ENCODE results near the gene ZNF254. TPM values are rescaled to one million over a fixed set of nuclear protein-coding genes. Genes with fewer than 3 reads are reported as not detected.

Gene ZNF254
- total and polyA plus RNA-seq, 2 of the 4 experiments (the other 2 are of a cell fraction): 4.4 to 8.8 TPM

- in situ Hi-C loops (cut with MboI; ENCODE audit: low sequenced_read_pairs): no loop called here
Measured at GRCh38 chr19:24159707-24160106, 72.7 kb downstream of the ZNF254 start.

More at GRCh38 chr19:24159707-24160106, 72.7 kb downstream of the ZNF254 start:
- no peak overlapping the region for H2BK20ac ChIP-seq (ENCODE audit: low read depth, low read length)
- no peak overlapping the region for H3K56ac ChIP-seq (ENCODE audit: extremely low read depth, insufficient read depth, low read length)
- no peaks in the 10 kb centered on the region for H3K79me1 ChIP-seq (ENCODE audit: low read depth in 1 of 2, low read length in 2 of 2)
- H2AK9ac ChIP-seq (replicated peaks; ENCODE audit: low read depth, low read length, poor library complexity): no peak overlapping the region
- H3K36me3 ChIP-seq (ENCODE audit: control insufficient read depth, insufficient read depth, low read length): no peaks in the 10 kb centered on the region
- DNase-seq (peak; percentile 17), ATAC-seq (ENCODE audit: low read depth) (0 out of 2 replicates have a peak, but pooled peaks have one; percentile 42)
- no peak overlapping the region for H2AK5ac ChIP-seq (ENCODE audit: low read depth, low read length)
- no peak overlapping the region for H2AFZ ChIP-seq (replicated peaks; ENCODE audit: low read length, poor library complexity)
- H3K4me1 ChIP-seq (ENCODE audit: control insufficient read depth, insufficient read depth, low read length): no peaks in the 10 kb centered on the region
- no peak overlapping the region for H4K91ac ChIP-seq (ENCODE audit: insufficient read depth, low read depth, low read length)
- H2BK120ac ChIP-seq (ENCODE audit: low read depth, low read length): no peak overlapping the region
- no peak overlapping the region for H2BK5ac ChIP-seq (ENCODE audit: low read depth, low read length, poor library complexity, severe bottlenecking)
- dilution Hi-C loops (cut with HindIII; ENCODE audit: low sequenced_read_pairs, unreplicated experiment): no loop called here
- H3K4me3 ChIP-seq (ENCODE audit: insufficient read depth, low read depth, low read length): no peak overlapping the region
- H3K4ac ChIP-seq (ENCODE audit: low read depth, low read length): no peak overlapping the region
- no peaks in the 10 kb centered on the region for H3K27me3 ChIP-seq (ENCODE audit: control insufficient read depth, insufficient read depth, low read length)
- ChIA-PET CTCF (no interaction called here), POLR2A (ENCODE audit: unreplicated experiment) (no interaction called here)
- WGBS, 2 experiments (ENCODE audit: extremely low coverage in 2 of 2, insufficient read length in 1 of 2): no CpG with 5 or more reads among the region's 2 CpGs
- peaks cover 4% of the 10 kb centered on the region for H3K9me3 ChIP-seq (ENCODE audit: control insufficient read depth, insufficient read depth, low read length)
- H4K20me1 ChIP-seq (ENCODE audit: insufficient read depth, low read length): no peaks in the 10 kb centered on the region
- H4K5ac ChIP-seq (ENCODE audit: low read depth, low read length): no peak overlapping the region
- H3K14ac ChIP-seq (replicated peaks; ENCODE audit: low read depth, low read length): no peak overlapping the region
- TF ChIP-seq RFX5 (IDR thresholded peaks at IDR 0.05; ENCODE audit: low read depth, low read length) (no peak), FOS (IDR thresholded peaks at IDR 0.05; ENCODE audit: low read depth, low read length) (no peak), CEBPB (IDR thresholded peaks at IDR 0.05; ENCODE audit: low read depth, low read length) (no peak), CTCF (conservative IDR thresholded peaks at IDR 0.05; ENCODE audit: low read depth, low read length) (peak; percentile 38; the same call in 1 of the 2 replicates), USF2 (IDR thresholded peaks at IDR 0.05; ENCODE audit: low read depth, low read length) (no peak), RAD21 (IDR thresholded peaks at IDR 0.05; ENCODE audit: low read length) (peak; percentile 47), NFE2L2 (IDR thresholded peaks at IDR 0.05; ENCODE audit: low read depth, low read length) (no peak), MXI1 (IDR thresholded peaks at IDR 0.05; ENCODE audit: borderline replicate concordance, low read depth, low read length) (no peak)
- TF ChIP-seq, protein P1, sequence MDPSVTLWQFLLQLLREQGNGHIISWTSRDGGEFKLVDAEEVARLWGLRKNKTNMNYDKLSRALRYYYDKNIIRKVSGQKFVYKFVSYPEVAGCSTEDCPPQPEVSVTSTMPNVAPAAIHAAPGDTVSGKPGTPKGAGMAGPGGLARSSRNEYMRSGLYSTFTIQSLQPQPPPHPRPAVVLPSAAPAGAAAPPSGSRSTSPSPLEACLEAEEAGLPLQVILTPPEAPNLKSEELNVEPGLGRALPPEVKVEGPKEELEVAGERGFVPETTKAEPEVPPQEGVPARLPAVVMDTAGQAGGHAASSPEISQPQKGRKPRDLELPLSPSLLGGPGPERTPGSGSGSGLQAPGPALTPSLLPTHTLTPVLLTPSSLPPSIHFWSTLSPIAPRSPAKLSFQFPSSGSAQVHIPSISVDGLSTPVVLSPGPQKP (IDR thresholded peaks at IDR 0.05; ENCODE audit: borderline replicate concordance, low read depth, low read length): no peak
- H3K27ac ChIP-seq (ENCODE audit: insufficient read depth, low read length): no peak overlapping the region
- no peak overlapping the region for H3K23ac ChIP-seq (ENCODE audit: low read depth, low read length)
- no peaks in the 10 kb centered on the region for H3K9me1 ChIP-seq (ENCODE audit: insufficient read depth, low read length)
- no peak overlapping the region for H3K18ac ChIP-seq (ENCODE audit: low read depth, low read length)
- intact Hi-C loops (cut with micrococcal nuclease): loop anchor here (10.0 kb wide), 1 partner anchor 125 kb away; no protein-coding TSS in a partner anchor
- H3K9ac ChIP-seq (ENCODE audit: low read depth, low read length): no peak overlapping the region
- no peak overlapping the region for H2BK15ac ChIP-seq (ENCODE audit: low read depth, low read length)
- no peak overlapping the region for H3K4me2 ChIP-seq (ENCODE audit: low read depth, low read length)
- H4K8ac ChIP-seq (ENCODE audit: low read depth in 2 of 2, low read length in 2 of 2): no peak overlapping the region
- BruUV-seq (replicated peaks): no TSS peak

Measured in IMR-90 (cell line).